ENCODE measurements around the gene CBX2.
"Not testable (repeated sequence)": the region's sequence is repeated elsewhere in the genome, so short reads cannot be mapped to it uniquely, and the experiment has no call there.

The CBX2 gene

GRCh38 chr17:79772726-79773125 is 5.2 kb upstream of the CBX2 start:
- DNase-seq: not testable (repeated sequence)

DNA sequence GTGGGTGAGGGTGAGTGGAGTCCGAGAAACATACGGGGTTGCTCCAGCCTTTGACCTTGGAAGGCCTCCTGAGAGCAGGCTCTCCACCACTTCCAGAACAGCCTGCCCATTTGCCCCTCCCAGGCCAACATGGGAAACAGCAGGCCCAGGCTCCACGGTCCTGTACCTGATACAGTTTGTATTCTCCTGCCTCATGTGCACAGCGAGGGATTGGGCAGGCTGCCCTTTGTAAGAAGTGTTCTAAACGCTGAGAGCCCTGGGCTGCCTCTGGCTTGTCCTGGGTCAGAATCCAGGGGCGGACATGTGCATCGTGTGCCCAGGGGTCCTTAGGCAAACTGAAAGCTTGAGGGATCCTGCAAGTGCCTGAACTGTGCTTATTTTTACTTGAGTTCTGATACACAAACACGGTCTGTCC is 3.4 kb upstream of the CBX2 start:
- no peak for DNase-seq

DNA sequence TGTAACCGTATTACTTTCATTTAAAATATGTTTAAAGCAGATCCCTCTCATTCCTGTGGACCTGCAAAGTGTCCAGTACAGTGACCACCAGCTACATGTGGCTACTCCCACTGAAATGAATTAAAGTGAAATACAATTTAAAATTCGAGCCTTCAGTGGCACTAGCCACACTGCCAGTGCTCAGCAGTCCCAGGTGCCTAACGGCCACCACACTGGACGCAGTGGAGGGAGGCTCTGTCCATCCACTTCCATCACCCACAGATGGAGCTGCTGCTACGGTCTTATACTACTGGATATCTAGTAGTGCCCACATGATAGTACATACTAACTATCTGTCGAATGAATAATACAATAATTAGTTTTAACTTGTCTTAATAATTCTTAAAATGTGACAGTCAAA is 2.3 kb upstream of the CBX2 start:
- no peak for DNase-seq

DNA sequence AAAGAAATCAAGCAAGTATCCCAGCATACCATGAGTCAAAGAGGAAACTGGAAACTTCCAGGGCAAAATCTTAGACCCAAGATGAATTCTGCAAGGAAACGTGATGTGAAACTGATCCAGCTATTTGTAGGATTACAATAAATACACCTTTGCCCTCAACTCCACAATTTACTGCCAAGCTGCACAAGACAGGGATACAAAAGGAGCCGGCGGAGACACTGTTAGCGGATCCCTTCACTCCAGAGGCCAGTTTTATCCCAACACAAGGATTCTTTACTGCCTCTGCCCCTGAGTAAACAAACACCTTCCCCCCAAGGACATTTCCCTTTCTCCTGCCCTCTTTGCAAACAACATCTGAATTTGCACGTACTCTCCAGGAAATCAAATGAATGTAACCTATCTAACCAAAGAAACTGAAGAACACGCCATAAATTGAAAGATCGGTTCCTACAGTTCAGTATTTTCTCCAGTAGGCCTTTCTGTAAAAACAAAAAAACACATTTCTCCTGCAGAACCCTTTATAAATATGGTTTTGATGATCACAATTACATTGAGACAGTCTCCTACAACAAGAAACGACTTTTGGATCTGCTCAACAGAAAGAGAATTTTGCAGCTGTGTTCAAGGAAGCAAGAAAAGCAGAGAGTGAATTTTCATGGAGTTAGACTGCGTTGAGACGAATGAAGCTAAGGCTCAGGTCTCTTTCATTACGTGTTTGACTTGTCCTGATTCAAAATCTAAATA is 1.4 kb upstream of the CBX2 start:
- no peak for DNase-seq

GRCh38 chr17:79777120-79777893 is 641 bp upstream of the CBX2 start:
- no peak for DNase-seq

- no peak for DNase-seq
Observed at GRCh38 chr17:79778504-79779083, 646 bp downstream of the CBX2 start.

DNA sequence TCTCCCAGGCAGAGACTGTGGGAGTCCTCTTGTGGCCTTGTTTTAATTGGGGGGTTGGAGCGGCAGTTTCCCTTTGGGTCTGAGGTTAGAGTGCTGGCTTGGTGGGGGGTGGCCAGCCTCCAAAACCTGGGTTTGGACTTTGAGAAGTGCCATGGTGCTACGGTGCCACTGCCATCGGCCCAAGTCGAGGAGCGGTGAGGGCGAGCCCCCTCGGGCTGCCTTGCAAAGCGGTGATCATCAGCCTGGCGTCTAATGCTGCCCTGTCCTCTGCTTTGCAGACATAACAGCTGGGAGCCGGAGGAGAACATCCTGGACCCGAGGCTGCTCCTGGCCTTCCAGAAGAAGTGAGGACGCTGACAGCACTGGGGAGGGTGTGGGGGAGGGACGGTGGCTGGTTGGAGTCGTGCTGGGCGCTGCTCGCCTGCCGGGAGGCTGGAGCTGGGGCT is 1.2 kb downstream of the CBX2 start:
- DNase-seq: no peak

DNA sequence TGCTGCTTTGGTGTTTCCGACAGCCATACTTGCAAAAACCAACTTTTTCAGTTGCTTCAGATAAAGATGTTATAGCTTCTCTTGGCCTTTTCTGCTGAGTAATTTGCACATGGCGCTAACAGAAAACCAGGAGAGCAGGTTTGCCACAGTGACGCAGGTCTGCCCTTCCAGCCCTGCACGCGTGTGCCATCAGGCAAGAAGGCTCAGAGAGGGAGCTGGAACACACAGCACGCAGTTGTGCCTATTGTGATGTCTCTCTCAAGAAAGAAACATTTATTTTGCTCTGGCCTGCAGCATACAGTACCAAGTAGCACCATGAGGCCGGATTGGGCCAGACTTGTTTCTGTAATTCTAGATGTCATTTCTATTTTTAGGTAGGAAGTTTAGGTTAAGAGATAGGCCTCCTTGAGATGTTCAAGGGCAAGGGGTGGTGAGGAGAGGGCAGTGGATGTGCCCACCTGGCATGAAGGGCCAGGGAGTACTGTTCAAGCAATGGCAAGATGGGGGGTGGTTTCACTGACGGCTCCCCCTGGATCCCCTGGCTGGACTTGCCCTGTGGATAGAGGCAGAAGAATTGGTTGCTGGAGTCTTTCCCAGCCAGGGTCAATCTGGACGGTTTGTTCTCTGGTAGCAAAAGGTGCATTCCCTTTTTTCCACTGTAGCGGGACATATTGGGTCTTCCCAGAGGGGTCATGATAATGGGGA is 1.9 kb downstream of the CBX2 start:
- DNase-seq: no peak

DNA sequence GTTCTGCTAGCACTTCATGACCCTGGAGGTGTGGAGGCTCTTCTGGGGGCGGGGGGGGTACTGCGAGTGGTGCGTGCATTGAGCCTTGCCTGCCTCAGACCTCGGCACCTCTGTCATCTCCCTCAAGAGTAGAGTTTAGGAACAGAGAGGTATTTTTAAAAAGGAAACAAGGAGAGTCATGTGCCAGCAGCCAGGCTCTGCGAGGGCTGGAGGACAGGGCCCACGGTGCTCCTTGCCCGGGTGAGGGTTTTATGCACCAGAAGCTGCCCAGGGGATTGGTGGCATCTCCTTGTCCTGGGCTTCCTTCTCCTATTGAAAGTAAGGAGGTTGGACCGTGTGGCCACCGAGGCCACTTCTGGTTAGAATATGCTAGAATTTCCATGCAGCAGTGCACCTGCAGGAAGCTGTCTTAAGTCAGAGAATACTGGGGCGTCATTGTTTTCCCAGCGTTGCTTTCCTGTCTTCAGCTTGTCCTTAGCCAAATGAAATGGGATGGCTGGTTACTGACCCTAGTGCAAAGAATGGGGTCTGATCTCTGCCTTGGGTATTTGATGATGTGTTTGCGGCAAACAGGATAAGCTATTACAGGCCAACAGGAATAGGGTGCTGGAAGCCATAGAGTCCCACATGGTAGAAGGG is 3.2 kb downstream of the CBX2 start:
- no peak for DNase-seq

- no peak for DNase-seq
Observed at GRCh38 chr17:79781736-79782575, 4.0 kb downstream of the CBX2 start.

- no peak for DNase-seq
Observed at GRCh38 chr17:79783891-79784290, 5.9 kb downstream of the CBX2 start.

DNA sequence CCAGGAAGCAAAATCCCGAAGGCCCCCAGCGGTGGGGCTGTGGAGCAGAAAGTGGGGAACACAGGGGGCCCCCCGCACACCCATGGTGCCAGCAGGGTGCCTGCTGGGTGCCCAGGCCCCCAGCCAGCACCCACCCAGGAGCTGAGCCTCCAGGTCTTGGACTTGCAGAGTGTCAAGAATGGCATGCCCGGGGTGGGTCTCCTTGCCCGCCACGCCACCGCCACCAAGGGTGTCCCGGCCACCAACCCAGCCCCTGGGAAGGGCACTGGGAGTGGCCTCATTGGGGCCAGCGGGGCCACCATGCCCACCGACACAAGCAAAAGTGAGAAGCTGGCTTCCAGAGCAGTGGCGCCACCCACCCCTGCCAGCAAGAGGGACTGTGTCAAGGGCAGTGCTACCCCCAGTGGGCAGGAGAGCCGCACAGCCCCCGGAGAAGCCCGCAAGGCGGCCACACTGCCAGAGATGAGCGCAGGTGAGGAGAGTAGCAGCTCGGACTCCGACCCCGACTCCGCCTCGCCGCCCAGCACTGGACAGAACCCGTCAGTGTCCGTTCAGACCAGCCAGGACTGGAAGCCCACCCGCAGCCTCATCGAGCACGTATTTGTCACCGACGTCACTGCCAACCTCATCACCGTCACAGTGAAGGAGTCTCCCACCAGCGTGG is 6.5 kb downstream of the CBX2 start:
- no peak for DNase-seq

- no peak for DNase-seq
Observed at GRCh38 chr17:79785017-79785899, 7.3 kb downstream of the CBX2 start.

DNA sequence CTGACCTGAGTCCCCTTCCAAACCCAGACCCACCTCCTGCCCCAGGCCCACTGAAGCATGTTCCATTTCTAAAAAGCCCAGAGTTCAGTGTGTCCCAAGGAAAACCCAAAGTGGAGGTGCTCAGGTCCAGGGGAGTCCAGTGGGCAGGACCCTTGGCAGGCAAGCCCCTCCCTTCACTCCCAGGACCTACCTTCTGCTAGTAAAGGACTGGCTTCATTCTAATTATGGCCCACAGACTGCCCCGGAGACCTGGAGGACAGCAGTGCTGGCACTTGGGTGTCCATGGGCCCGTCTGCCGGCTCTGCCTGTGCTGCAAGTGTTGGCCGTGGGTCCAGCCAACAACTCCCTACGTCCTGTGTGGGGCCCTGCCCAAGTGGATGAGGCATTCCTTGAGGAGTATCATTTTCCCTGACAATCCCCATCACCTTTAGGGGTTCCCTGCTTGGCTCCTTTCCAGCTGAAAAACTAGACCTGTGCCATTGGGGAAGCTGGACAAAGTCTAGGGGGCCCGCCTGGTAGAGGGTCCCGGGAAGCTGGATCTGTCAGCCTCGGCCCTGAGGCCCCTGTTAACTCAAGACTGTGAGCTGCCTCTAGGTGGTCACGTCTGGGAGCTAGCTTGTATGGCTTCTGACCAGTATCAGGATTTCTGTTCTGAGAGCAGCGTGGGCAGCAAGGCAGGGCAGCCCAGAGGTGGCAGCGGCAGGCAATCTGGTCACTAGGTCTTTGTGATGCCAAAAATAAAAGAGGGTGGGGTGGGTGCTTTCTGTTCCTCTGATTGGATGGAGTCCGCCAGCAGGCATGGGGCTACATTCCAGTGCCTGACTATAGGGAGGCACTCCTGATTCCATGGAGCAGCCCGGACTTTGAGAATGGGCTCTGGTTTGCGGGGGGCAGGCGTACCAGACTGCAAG is 8.2 kb downstream of the CBX2 start:
- DNase-seq: no peak

DNA sequence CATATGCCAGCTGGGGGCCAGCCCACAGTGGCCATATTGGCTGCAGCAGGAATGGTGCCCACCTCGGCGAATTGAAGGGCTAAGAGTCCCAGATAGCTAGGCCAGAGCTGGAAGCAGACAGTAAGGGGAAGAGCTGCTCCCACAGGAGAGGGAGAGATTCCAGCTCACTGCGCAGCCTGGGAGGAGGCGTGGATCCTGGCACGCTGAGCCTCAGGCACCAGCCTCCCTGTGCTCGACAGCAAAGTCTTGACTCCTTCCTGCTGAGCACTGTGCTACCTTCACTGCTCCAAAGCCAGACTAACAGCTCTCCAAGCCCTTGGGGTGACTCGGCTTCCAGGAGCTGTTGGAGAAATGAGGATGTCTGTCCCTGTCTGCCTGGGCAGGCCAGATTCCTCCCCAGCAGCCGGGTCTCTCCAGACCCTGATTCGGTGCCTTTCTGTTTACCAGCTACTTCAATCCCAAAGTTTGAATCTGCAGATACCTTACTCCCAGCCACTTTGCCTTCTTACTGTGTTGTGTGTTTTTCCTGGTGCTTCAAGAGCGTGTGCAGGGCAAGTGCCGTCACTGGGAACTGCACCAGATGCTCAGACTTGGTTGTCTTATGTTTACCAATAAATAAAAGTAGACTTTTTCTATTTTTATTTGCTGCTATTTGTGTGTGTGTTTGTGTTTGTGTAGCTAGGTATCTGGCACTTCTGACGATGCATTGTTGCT is 9.1 kb downstream of the CBX2 start:
- DNase-seq: no peak

GRCh38 chr17:79788455-79788854 is 10.5 kb downstream of the CBX2 start:
- no peak for DNase-seq

GRCh38 chr17:79788989-79789942 is 11.3 kb downstream of the CBX2 start:
- DNase-seq: no peak

Data from kidney glomerular epithelial cell (primary cell).